ENCODE results near the gene PTRHD1. TPM values are rescaled to one million over a fixed set of nuclear protein-coding genes. Genes with fewer than 3 reads are reported as not detected.
A peak's percentile ranks its signal among the peaks of the same experiment; 100 is the strongest.
"Not testable (repeated sequence)": the region's sequence is repeated elsewhere in the genome, so short reads cannot be mapped to it uniquely, and the experiment has no call there.

PTRHD1 gene
- total RNA-seq, 1 donor from 2014 or later, result 31.1 TPM

GRCh38 chr2:24806661-24807036 lies 13.5 kb upstream of the PTRHD1 start:
- DNase-seq (ENCODE audit: extremely low spot score, unreplicated experiment), result no peak
- H3K27me3 Mint-ChIP-seq (ENCODE audit: unreplicated experiment), result no peaks in the 10 kb centered on the region

GRCh38 chr2:24805811-24806660 lies 12.8 kb upstream of the PTRHD1 start:
- H3K36me3 Mint-ChIP-seq (ENCODE audit: unreplicated experiment), result peaks cover 33% of the 10 kb centered on the region

More at GRCh38 chr2:24806661-24807036, 13.5 kb upstream of the PTRHD1 start:
- no peak for TF ChIP-seq CTCF (IDR thresholded peaks at IDR 0.05)
- Mint-ChIP-seq H3K4me3 (ENCODE audit: unreplicated experiment) (no peak overlapping the region), H3K4me1 (ENCODE audit: unreplicated experiment) (peaks cover 18% of the 10 kb centered on the region), H3K36me3 (ENCODE audit: unreplicated experiment) (peaks cover 31% of the 10 kb centered on the region), H3K9me3 (ENCODE audit: unreplicated experiment) (peaks cover 4% of the 10 kb centered on the region), H3K27ac (ENCODE audit: unreplicated experiment) (peak overlapping the region; percentile 15)

GRCh38 chr2:24800487-24800886 lies 7.3 kb upstream of the PTRHD1 start:
- H3K36me3 Mint-ChIP-seq (ENCODE audit: unreplicated experiment), result peaks cover 33% of the 10 kb centered on the region
- H3K4me1 Mint-ChIP-seq (ENCODE audit: unreplicated experiment), result not testable (repeated sequence)

More at GRCh38 chr2:24805811-24806660, 12.8 kb upstream of the PTRHD1 start:
- H3K9me3 Mint-ChIP-seq (ENCODE audit: unreplicated experiment); H3K27me3 Mint-ChIP-seq (ENCODE audit: unreplicated experiment); H3K4me3 Mint-ChIP-seq (ENCODE audit: unreplicated experiment); H3K27ac Mint-ChIP-seq (ENCODE audit: unreplicated experiment): not testable (repeated sequence)
- peak; percentile 80 for DNase-seq (ENCODE audit: extremely low spot score, unreplicated experiment)
- H3K4me1 Mint-ChIP-seq (ENCODE audit: unreplicated experiment), result peaks cover 18% of the 10 kb centered on the region

GRCh38 chr2:24797644-24798043 lies 4.5 kb upstream of the PTRHD1 start:
- H3K4me1 Mint-ChIP-seq (ENCODE audit: unreplicated experiment), result peaks cover 19% of the 10 kb centered on the region
- no peaks in the 10 kb centered on the region for H3K9me3 Mint-ChIP-seq (ENCODE audit: unreplicated experiment)
- H3K27me3 Mint-ChIP-seq (ENCODE audit: unreplicated experiment), result no peaks in the 10 kb centered on the region
- TF ChIP-seq CTCF (IDR thresholded peaks at IDR 0.05), result no peak
- no peak overlapping the region for H3K27ac Mint-ChIP-seq (ENCODE audit: unreplicated experiment)
- peaks cover 18% of the 10 kb centered on the region for H3K36me3 Mint-ChIP-seq (ENCODE audit: unreplicated experiment)
- no peak for DNase-seq (ENCODE audit: extremely low spot score, unreplicated experiment)
- H3K4me3 Mint-ChIP-seq (ENCODE audit: unreplicated experiment), result no peak overlapping the region

More at GRCh38 chr2:24800487-24800886, 7.3 kb upstream of the PTRHD1 start:
- H3K9me3 Mint-ChIP-seq (ENCODE audit: unreplicated experiment); H3K27ac Mint-ChIP-seq (ENCODE audit: unreplicated experiment); DNase-seq (ENCODE audit: extremely low spot score, unreplicated experiment); H3K4me3 Mint-ChIP-seq (ENCODE audit: unreplicated experiment); H3K27me3 Mint-ChIP-seq (ENCODE audit: unreplicated experiment): not testable (repeated sequence)

- peaks cover 25% of the 10 kb centered on the region for H3K4me1 Mint-ChIP-seq (ENCODE audit: unreplicated experiment)
- no peaks in the 10 kb centered on the region for H3K9me3 Mint-ChIP-seq (ENCODE audit: unreplicated experiment)
- no peak for TF ChIP-seq CTCF (IDR thresholded peaks at IDR 0.05)
- peaks cover 8% of the 10 kb centered on the region for H3K36me3 Mint-ChIP-seq (ENCODE audit: unreplicated experiment)
- H3K27me3 Mint-ChIP-seq (ENCODE audit: unreplicated experiment), result no peaks in the 10 kb centered on the region
- peak; percentile 73 for DNase-seq (ENCODE audit: extremely low spot score, unreplicated experiment)
- H3K4me3 Mint-ChIP-seq (ENCODE audit: unreplicated experiment), result peak overlapping the region; percentile 96
- H3K27ac Mint-ChIP-seq (ENCODE audit: unreplicated experiment), result peak overlapping the region; percentile 100
Observed at GRCh38 chr2:24793761-24794435, 707 bp upstream of the PTRHD1 start.

- no peaks in the 10 kb centered on the region for H3K9me3 Mint-ChIP-seq (ENCODE audit: unreplicated experiment)
- no peak for TF ChIP-seq CTCF (IDR thresholded peaks at IDR 0.05)
- peak overlapping the region; percentile 100 for H3K27ac Mint-ChIP-seq (ENCODE audit: unreplicated experiment)
- peak overlapping the region; percentile 96 for H3K4me3 Mint-ChIP-seq (ENCODE audit: unreplicated experiment)
- no peak for DNase-seq (ENCODE audit: extremely low spot score, unreplicated experiment)
- H3K36me3 Mint-ChIP-seq (ENCODE audit: unreplicated experiment), result peaks cover 8% of the 10 kb centered on the region
- H3K4me1 Mint-ChIP-seq (ENCODE audit: unreplicated experiment), result peaks cover 27% of the 10 kb centered on the region
- no peaks in the 10 kb centered on the region for H3K27me3 Mint-ChIP-seq (ENCODE audit: unreplicated experiment)
Observed at GRCh38 chr2:24792542-24792873, 683 bp downstream of the PTRHD1 start.
